ENCODE results near the gene SELL. TPM values are rescaled to one million over a fixed set of nuclear protein-coding genes. Genes with fewer than 3 reads are reported as not detected.

SELL gene
- total RNA-seq, 1 donor from 2014 or later: not detected

GRCh38 chr1:169701261-169702005 lies 10.0 kb downstream of the SELL start:
- Histone ChIP-seq H3F3A (ENCODE audit: low read depth) (no peaks in the 10 kb centered on the region), H3K9me3 (ENCODE audit: low read depth) (no peaks in the 10 kb centered on the region), H2AFZ (replicated peaks) (no peak overlapping the region), H4K20me1 (ENCODE audit: low read depth) (no peaks in the 10 kb centered on the region), H3K36me3 (no peaks in the 10 kb centered on the region), H3K79me2 (ENCODE audit: low read depth) (no peaks in the 10 kb centered on the region), H3K27ac (no peak overlapping the region), H3K4me2 (no peak overlapping the region), H3K4me3 (no peak overlapping the region), H3K9ac (no peak overlapping the region), H3K4me1 (no peaks in the 10 kb centered on the region), H3K27me3 (peaks cover 11% of the 10 kb centered on the region)
- H3K9me3 Mint-ChIP-seq: no peaks in the 10 kb centered on the region
- H3K27ac Mint-ChIP-seq: no peak overlapping the region
- no peak for DNase-seq (ENCODE audit: low spot score)
- TF ChIP-seq CTCF (IDR thresholded peaks at IDR 0.05): no peak
- no peak for TF ChIP-seq EZH2phosphoT487 (IDR thresholded peaks at IDR 0.05)
- H3K36me3 Mint-ChIP-seq: no peaks in the 10 kb centered on the region
- H3K27me3 Mint-ChIP-seq (ENCODE audit: insufficient read depth, low read depth): no peaks in the 10 kb centered on the region
- H3K4me3 Mint-ChIP-seq: no peak overlapping the region
- H3K4me1 Mint-ChIP-seq: no peaks in the 10 kb centered on the region

GRCh38 chr1:169699707-169700106 lies 11.7 kb downstream of the SELL start:
- no peaks in the 10 kb centered on the region for H3K9me3 ChIP-seq (ENCODE audit: low read depth)
- no peak overlapping the region for H3K4me3 ChIP-seq
- H3K36me3 ChIP-seq: no peaks in the 10 kb centered on the region
- no peaks in the 10 kb centered on the region for H3K9me3 Mint-ChIP-seq
- H3F3A ChIP-seq (ENCODE audit: low read depth): no peaks in the 10 kb centered on the region
- H3K27ac ChIP-seq: no peak overlapping the region
- H4K20me1 ChIP-seq (ENCODE audit: low read depth): no peaks in the 10 kb centered on the region
- no peaks in the 10 kb centered on the region for H3K4me1 Mint-ChIP-seq
- no peaks in the 10 kb centered on the region for H3K36me3 Mint-ChIP-seq
- H3K27me3 Mint-ChIP-seq (ENCODE audit: insufficient read depth, low read depth): no peaks in the 10 kb centered on the region
- no peak overlapping the region for H3K27ac Mint-ChIP-seq
- no peaks in the 10 kb centered on the region for H3K79me2 ChIP-seq (ENCODE audit: low read depth)
- no peak overlapping the region for H2AFZ ChIP-seq (replicated peaks)
- H3K27me3 ChIP-seq: no peaks in the 10 kb centered on the region
- H3K4me2 ChIP-seq: no peak overlapping the region
- no peak overlapping the region for H3K9ac ChIP-seq
- no peak overlapping the region for H3K4me3 Mint-ChIP-seq
- no peak for DNase-seq (ENCODE audit: low spot score)
- no peak for TF ChIP-seq EZH2 (IDR thresholded peaks at IDR 0.05)
- TF ChIP-seq CTCF (IDR thresholded peaks at IDR 0.05): no peak
- TF ChIP-seq EZH2phosphoT487 (IDR thresholded peaks at IDR 0.05): no peak
- H3K4me1 ChIP-seq: no peaks in the 10 kb centered on the region

- H4K20me1 ChIP-seq (ENCODE audit: low read depth): no peaks in the 10 kb centered on the region
- no peak overlapping the region for H3K4me2 ChIP-seq
- no peaks in the 10 kb centered on the region for H3K27me3 ChIP-seq
- no peaks in the 10 kb centered on the region for H3F3A ChIP-seq (ENCODE audit: low read depth)
- no peaks in the 10 kb centered on the region for H3K79me2 ChIP-seq (ENCODE audit: low read depth)
- Mint-ChIP-seq H3K4me3 (no peak overlapping the region), H3K9me3 (no peaks in the 10 kb centered on the region), H3K4me1 (no peaks in the 10 kb centered on the region), H3K27me3 (ENCODE audit: insufficient read depth, low read depth) (peaks cover 2% of the 10 kb centered on the region), H3K27ac (no peak overlapping the region), H3K36me3 (no peaks in the 10 kb centered on the region)
- TF ChIP-seq EZH2phosphoT487 (IDR thresholded peaks at IDR 0.05) (no peak), CTCF (IDR thresholded peaks at IDR 0.05) (no peak), EZH2 (IDR thresholded peaks at IDR 0.05) (no peak)
- H3K36me3 ChIP-seq: no peaks in the 10 kb centered on the region
- H3K9me3 ChIP-seq (ENCODE audit: low read depth): no peaks in the 10 kb centered on the region
- H3K4me1 ChIP-seq: no peaks in the 10 kb centered on the region
- H3K4me3 ChIP-seq: no peak overlapping the region
- no peak overlapping the region for H3K27ac ChIP-seq
- no peak overlapping the region for H2AFZ ChIP-seq (replicated peaks)
- no peak overlapping the region for H3K9ac ChIP-seq
- DNase-seq (ENCODE audit: low spot score): no peak
Observed at GRCh38 chr1:169698976-169699375, 12.4 kb downstream of the SELL start.
